H9 (cell line): ENCODE data around the gene KCNIP4. TPM values are rescaled to one million over a fixed set of nuclear protein-coding genes. Genes with fewer than 3 reads are reported as not detected.

Source experiments
- DNase-seq: peaks from one replicate; pipeline ENCODE4 v3.0.0-alpha.2; 2017
- H2AFZ ChIP-seq: one replicate; pipeline ENCODE4 v1.6.1; 2013; ENCODE audit warnings: mild to moderate bottlenecking, low read length, control low read depth, moderate library complexity
- H2AK5ac ChIP-seq: 2 replicates; pipeline ENCODE4 v1.6.1; 2013; ENCODE audit warnings: low read length, control low read depth, mixed read lengths; ENCODE audit not compliant: insufficient read length
- H2BK120ac ChIP-seq: one replicate; pipeline ENCODE4 v1.6.1; 2013; ENCODE audit warnings: low read depth, mild to moderate bottlenecking, low read length, control low read depth, inconsistent platforms; ENCODE audit not compliant: poor library complexity, severe bottlenecking
- H2BK12ac ChIP-seq: 2 replicates; pipeline ENCODE4 v1.6.1; 2013; ENCODE audit warnings: low read length, control low read depth, mixed read lengths, low read depth; ENCODE audit not compliant: insufficient read length
- H2BK15ac ChIP-seq: 2 replicates; pipeline ENCODE4 v1.6.1; 2013; ENCODE audit warnings: low read depth, low read length, control low read depth
- H2BK20ac ChIP-seq: one replicate; pipeline ENCODE4 v1.6.1; 2013; ENCODE audit warnings: low read depth, mild to moderate bottlenecking, low read length, control low read depth, inconsistent platforms; ENCODE audit not compliant: poor library complexity, severe bottlenecking
- H2BK5ac ChIP-seq: 2 replicates; pipeline ENCODE4 v1.6.1; 2013; ENCODE audit warnings: low read length, control low read depth, mixed read lengths; ENCODE audit not compliant: insufficient read length
- H3K14ac ChIP-seq: 2 replicates; pipeline ENCODE4 v1.6.1; 2013; ENCODE audit warnings: low read length, control low read depth; ENCODE audit not compliant: insufficient read depth
- H3K18ac ChIP-seq: 2 replicates; pipeline ENCODE4 v1.6.1; 2013; ENCODE audit warnings: low read depth, mild to moderate bottlenecking, mixed read lengths, low read length, control low read depth; ENCODE audit not compliant: insufficient read length
- H3K23ac ChIP-seq: 2 replicates; pipeline ENCODE4 v1.6.1; 2013; ENCODE audit warnings: low read length, control low read depth, mixed read lengths, low read depth; ENCODE audit not compliant: insufficient read length
- H3K23me2 ChIP-seq: 2 replicates; pipeline ENCODE4 v1.6.1; 2013; ENCODE audit warnings: low read depth, mild to moderate bottlenecking, mixed read lengths, low read length, control low read depth; ENCODE audit not compliant: insufficient read length, poor library complexity, severe bottlenecking
- H3K27ac ChIP-seq: 2 replicates; pipeline ENCODE4 v1.5.1; 2013; ENCODE audit warnings: low read length, control low read depth, mixed read lengths, low read depth; ENCODE audit not compliant: insufficient read length
- H3K27me3 ChIP-seq: 2 replicates; pipeline ENCODE4 v1.6.1; 2013; ENCODE audit warnings: low read length, control low read depth, inconsistent platforms; ENCODE audit not compliant: insufficient read depth
- H3K4ac ChIP-seq: 2 replicates; pipeline ENCODE4 v1.6.1; 2013; ENCODE audit warnings: low read depth, mild to moderate bottlenecking, control low read depth, inconsistent platforms, low read length, moderate library complexity
- H3K4me1 ChIP-seq: 2 replicates; pipeline ENCODE4 v1.6.1; 2013; ENCODE audit warnings: low read length, control low read depth, inconsistent platforms; ENCODE audit not compliant: insufficient read depth
- H3K4me2 ChIP-seq: 2 replicates; pipeline ENCODE4 v1.6.1; 2013; ENCODE audit warnings: low read length, control low read depth, mixed read lengths; ENCODE audit not compliant: insufficient read length, insufficient read depth
- H3K56ac ChIP-seq: 2 replicates; pipeline ENCODE4 v1.6.1; 2013; ENCODE audit warnings: low read depth, mild to moderate bottlenecking, mixed read lengths, low read length, control low read depth; ENCODE audit not compliant: insufficient read length
- H3K79me1 ChIP-seq: 2 replicates; pipeline ENCODE4 v1.6.1; 2013; ENCODE audit warnings: low read depth, mild to moderate bottlenecking, moderate library complexity, low read length, control low read depth, inconsistent platforms; ENCODE audit not compliant: insufficient read depth, poor library complexity, severe bottlenecking
- H3K79me2 ChIP-seq: 2 replicates; pipeline ENCODE4 v1.6.1; 2013; ENCODE audit warnings: low read length, control low read depth, inconsistent platforms; ENCODE audit not compliant: insufficient read depth
- H3K9ac ChIP-seq: 2 replicates; pipeline ENCODE4 v1.6.1; 2013; ENCODE audit warnings: low read length, control low read depth, mixed read lengths; ENCODE audit not compliant: insufficient read length; ENCODE audit errors: extremely low read depth
- H3K9me3 ChIP-seq: one replicate; pipeline ENCODE4 v1.6.1; 2013; ENCODE audit warnings: low read depth, low read length, inconsistent platforms; ENCODE audit not compliant: control insufficient read depth
- H3T11ph ChIP-seq: one replicate; pipeline ENCODE4 v1.6.1; 2013; ENCODE audit warnings: mild to moderate bottlenecking, low read length, control low read depth, inconsistent platforms
- H4K20me1 ChIP-seq: one replicate; pipeline ENCODE4 v1.6.1; 2013; ENCODE audit not compliant: control insufficient read depth, insufficient read length, insufficient read depth
- H4K5ac ChIP-seq: 2 replicates; pipeline ENCODE4 v1.6.1; 2013; ENCODE audit warnings: low read depth, mild to moderate bottlenecking, mixed read lengths, low read length, control low read depth; ENCODE audit not compliant: insufficient read length
- H4K8ac ChIP-seq: replicated peaks from 2 replicates; pipeline ENCODE4 v1.6.1; 2013; ENCODE audit warnings: low read length, control low read depth, mixed read lengths, low read depth; ENCODE audit not compliant: insufficient read length
- H4K91ac ChIP-seq: 2 replicates; pipeline ENCODE4 v1.6.1; 2013; ENCODE audit warnings: low read depth, mild to moderate bottlenecking, moderate library complexity, mixed read lengths, low read length, control low read depth; ENCODE audit not compliant: insufficient read length
- H3K27ac Mint-ChIP-seq, 3 experiments: 2 replicates in 2 of 3; 3 replicates in 1 of 3; pipeline ENCODE4 v1.8.0; 2020 to 2021; ENCODE audit warnings: mixed read lengths in 3 of 3, mild to moderate bottlenecking in 1 of 3, moderate library complexity in 1 of 3
- H3K27me3 Mint-ChIP-seq: 2 replicates; pipeline ENCODE4 v1.8.0; 2021; ENCODE audit warnings: low read depth, mild to moderate bottlenecking, moderate library complexity, mixed read lengths
- H3K36me3 Mint-ChIP-seq, 3 experiments: 2 replicates in 2 of 3; 3 replicates in 1 of 3; pipeline ENCODE4 v1.8.0; 2020 to 2021; ENCODE audit warnings: low read depth in 3 of 3, mixed read lengths in 3 of 3; ENCODE audit not compliant: insufficient read depth in 1 of 3
- H3K4me1 Mint-ChIP-seq, 2 experiments: 2 replicates each; pipeline ENCODE4 v1.8.0; 2020; ENCODE audit warnings: mixed read lengths in 2 of 2
- H3K4me3 Mint-ChIP-seq, 2 experiments: 2 replicates in 1 of 2; 3 replicates in 1 of 2; pipeline ENCODE4 v1.8.0; 2020 to 2021; ENCODE audit warnings: mild to moderate bottlenecking in 2 of 2, mixed read lengths in 2 of 2, moderate library complexity in 1 of 2
- H3K9me3 Mint-ChIP-seq, 2 experiments: 2 replicates in 1 of 2; 3 replicates in 1 of 2; pipeline ENCODE4 v1.8.0; 2020; ENCODE audit warnings: mild to moderate bottlenecking in 2 of 2, mixed read lengths in 2 of 2, moderate library complexity in 1 of 2
- WGBS: extraction: QIAGEN DNeasy Blood & Tissue Kit; methylation state at CpG from one replicate; pipeline ENCODE4 v1.1.7; 2013; ENCODE audit warnings: missing lambda C conversion rate, low lambda C conversion rate, mixed read lengths; ENCODE audit not compliant: insufficient read length; ENCODE audit errors: extremely low coverage; 5-methylcytosine and 5-hydroxymethylcytosine counted together
- total RNA-seq: library from RNA; stranded (reverse); gene quantifications from 2 replicates; pipeline ENCODE4 v1.2.1, GENCODE V29; 2021
- TF ChIP-seq, protein P1 (sequence below): fragments of 200-600 bp; sonication (generic); conservative IDR thresholded peaks from 3 replicates; pipeline ENCODE4 v1.8.0; 2021; ENCODE audit warnings: antibody characterized with exemption, mild to moderate bottlenecking

Gene KCNIP4
- total RNA-seq, 1 experiment from 2014 or later: not detected

GRCh38 chr4:20681271-20681670 lies 1267.3 kb downstream of the KCNIP4 start:
- Mint-ChIP-seq H3K27ac (no peak overlapping the region), H3K36me3 (peaks cover 0 to 7% (median 0%) of the 10 kb centered on the region in 3 experiments; a peak in 2 of 7 replicates), H3K4me3 (no peak overlapping the region), H3K9me3 (peaks cover 2 to 9% of the 10 kb centered on the region in 2 experiments; a peak in 3 of 5 replicates), H3K4me1 (peaks cover 14 to 23% of the 10 kb centered on the region in 2 experiments), H3K27me3 (no peaks in the 10 kb centered on the region)
- TF ChIP-seq, protein P1, sequence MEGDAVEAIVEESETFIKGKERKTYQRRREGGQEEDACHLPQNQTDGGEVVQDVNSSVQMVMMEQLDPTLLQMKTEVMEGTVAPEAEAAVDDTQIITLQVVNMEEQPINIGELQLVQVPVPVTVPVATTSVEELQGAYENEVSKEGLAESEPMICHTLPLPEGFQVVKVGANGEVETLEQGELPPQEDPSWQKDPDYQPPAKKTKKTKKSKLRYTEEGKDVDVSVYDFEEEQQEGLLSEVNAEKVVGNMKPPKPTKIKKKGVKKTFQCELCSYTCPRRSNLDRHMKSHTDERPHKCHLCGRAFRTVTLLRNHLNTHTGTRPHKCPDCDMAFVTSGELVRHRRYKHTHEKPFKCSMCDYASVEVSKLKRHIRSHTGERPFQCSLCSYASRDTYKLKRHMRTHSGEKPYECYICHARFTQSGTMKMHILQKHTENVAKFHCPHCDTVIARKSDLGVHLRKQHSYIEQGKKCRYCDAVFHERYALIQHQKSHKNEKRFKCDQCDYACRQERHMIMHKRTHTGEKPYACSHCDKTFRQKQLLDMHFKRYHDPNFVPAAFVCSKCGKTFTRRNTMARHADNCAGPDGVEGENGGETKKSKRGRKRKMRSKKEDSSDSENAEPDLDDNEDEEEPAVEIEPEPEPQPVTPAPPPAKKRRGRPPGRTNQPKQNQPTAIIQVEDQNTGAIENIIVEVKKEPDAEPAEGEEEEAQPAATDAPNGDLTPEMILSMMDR: no peak
- no peak overlapping the region for H3T11ph ChIP-seq
- H3K79me2 ChIP-seq: no peaks in the 10 kb centered on the region
- no peak overlapping the region for H3K56ac ChIP-seq
- no peak overlapping the region for H3K9ac ChIP-seq
- peaks cover 5% of the 10 kb centered on the region for H3K4me1 ChIP-seq
- H3K23ac ChIP-seq: no peak overlapping the region
- no peak overlapping the region for H3K4me2 ChIP-seq
- no peak overlapping the region for H2BK5ac ChIP-seq
- no peaks in the 10 kb centered on the region for H4K20me1 ChIP-seq
- no peak overlapping the region for H2AFZ ChIP-seq
- H4K8ac ChIP-seq: no peak overlapping the region
- no peaks in the 10 kb centered on the region for H3K27me3 ChIP-seq
- no peak overlapping the region for H2BK12ac ChIP-seq
- H2BK15ac ChIP-seq: no peak overlapping the region
- no peak overlapping the region for H4K5ac ChIP-seq
- H3K18ac ChIP-seq: no peak overlapping the region
- no peak overlapping the region for H3K27ac ChIP-seq
- no peak overlapping the region for H4K91ac ChIP-seq
- H3K79me1 ChIP-seq: no peaks in the 10 kb centered on the region
- H3K4ac ChIP-seq: no peak overlapping the region
- H2AK5ac ChIP-seq: no peak overlapping the region
- no peak for DNase-seq
- H3K23me2 ChIP-seq: no peaks in the 10 kb centered on the region
- no peak overlapping the region for H2BK120ac ChIP-seq
- H3K9me3 ChIP-seq: no peaks in the 10 kb centered on the region
- no peak overlapping the region for H2BK20ac ChIP-seq
- no CpG with 5 or more reads among the region's 1 CpG for WGBS
- no peak overlapping the region for H3K14ac ChIP-seq
